LNCAP (cell line): ENCODE results near the gene EFCAB8.

Experiments
- CTCF ChIP-seq: fragments of 450-650 bp; IDR thresholded peaks from 2 replicates; pipeline ENCODE4 v1.5.1; 2017; ENCODE audit warnings: mild to moderate bottlenecking

Gene EFCAB8

GRCh38 chr20:32995802-32996201 lies 137.1 kb downstream of the EFCAB8 start:
- no peak for TF ChIP-seq CTCF

- no peak for TF ChIP-seq CTCF
Measured at GRCh38 chr20:32997431-32997830, 138.7 kb downstream of the EFCAB8 start.

- TF ChIP-seq CTCF, result no peak
Measured at GRCh38 chr20:32999603-33000250, 141.0 kb downstream of the EFCAB8 start.

GRCh38 chr20:33000802-33001466 lies 142.2 kb downstream of the EFCAB8 start:
- no peak for TF ChIP-seq CTCF

- no peak for TF ChIP-seq CTCF
Measured at GRCh38 chr20:33002087-33002808, 143.5 kb downstream of the EFCAB8 start.

- no peak for TF ChIP-seq CTCF
Measured at GRCh38 chr20:33004141-33004751, 145.5 kb downstream of the EFCAB8 start, which contains the start of gene SUN5. TSS of gene SUN5 (minus strand) at chr20:33004433. CDS start at chr20:33004340, 93 bp downstream.

- TF ChIP-seq CTCF, result peak; percentile 74
Measured at GRCh38 chr20:33005132-33005566, 146.4 kb downstream of the EFCAB8 start.
